ENCODE results near the gene QRICH2. TPM values are rescaled to one million over a fixed set of nuclear protein-coding genes. Genes with fewer than 3 reads are reported as not detected.
"Not testable (repeated sequence)": the region's sequence is repeated elsewhere in the genome, so short reads cannot be mapped to it uniquely, and the experiment has no call there.

Gene QRICH2
- total RNA-seq, 2 experiments from 2014 or later, result 7.2 to 9.4 TPM

DNA sequence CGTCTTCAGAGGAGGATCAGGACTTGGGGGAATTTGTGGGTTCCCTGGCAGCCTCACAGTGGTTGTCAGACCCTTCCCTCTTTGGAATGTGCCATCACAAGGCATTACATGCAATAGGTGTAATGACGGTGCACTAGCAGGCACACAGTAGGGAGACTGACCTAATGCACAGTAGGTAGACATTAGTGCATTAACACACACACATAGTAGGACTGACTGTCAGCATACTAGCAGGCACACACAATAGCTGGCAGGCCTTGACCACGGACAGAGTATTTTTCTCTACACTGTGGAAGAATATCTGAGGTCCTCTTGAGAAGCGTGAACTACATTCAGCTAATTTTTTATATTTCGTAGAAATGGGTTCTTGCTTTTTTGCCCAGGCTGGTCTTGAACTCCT lies 53.8 kb downstream of the QRICH2 start:
- H3K36me3 ChIP-seq (ENCODE audit: insufficient read depth, low read length), result no peaks in the 10 kb centered on the region
- POLR2A ChIA-PET, result interaction anchor here (0.5 to 1.1 kb wide), 5 partner anchors 9 to 1832 kb away, joined by 3 to 7 read pairs (median 4); no protein-coding TSS in a partner anchor
- no peak overlapping the region for H3K4me2 ChIP-seq (ENCODE audit: low read length)
- H2AFZ ChIP-seq (ENCODE audit: low read length), result no peak overlapping the region
- H3K9me3 ChIP-seq (ENCODE audit: low read length), result no peaks in the 10 kb centered on the region
- no peaks in the 10 kb centered on the region for H3K9me2 ChIP-seq (ENCODE audit: insufficient read depth, low read length)
- H4K20me1 ChIP-seq (ENCODE audit: insufficient read depth, low read length), result no peaks in the 10 kb centered on the region
- H3K4me3 ChIP-seq (ENCODE audit: low read depth, low read length, poor library complexity, severe bottlenecking), result no peak overlapping the region
- intact Hi-C loops (cut with micrococcal nuclease; ENCODE audit: unreplicated experiment), result no loop called here
- H3K4me1 ChIP-seq (ENCODE audit: insufficient read depth, low read length, poor library complexity, severe bottlenecking), result peaks cover 14% of the 10 kb centered on the region
- H3K27ac ChIP-seq (ENCODE audit: low read depth, low read length, poor library complexity, severe bottlenecking), result no peak overlapping the region
- TF ChIP-seq, protein P1, sequence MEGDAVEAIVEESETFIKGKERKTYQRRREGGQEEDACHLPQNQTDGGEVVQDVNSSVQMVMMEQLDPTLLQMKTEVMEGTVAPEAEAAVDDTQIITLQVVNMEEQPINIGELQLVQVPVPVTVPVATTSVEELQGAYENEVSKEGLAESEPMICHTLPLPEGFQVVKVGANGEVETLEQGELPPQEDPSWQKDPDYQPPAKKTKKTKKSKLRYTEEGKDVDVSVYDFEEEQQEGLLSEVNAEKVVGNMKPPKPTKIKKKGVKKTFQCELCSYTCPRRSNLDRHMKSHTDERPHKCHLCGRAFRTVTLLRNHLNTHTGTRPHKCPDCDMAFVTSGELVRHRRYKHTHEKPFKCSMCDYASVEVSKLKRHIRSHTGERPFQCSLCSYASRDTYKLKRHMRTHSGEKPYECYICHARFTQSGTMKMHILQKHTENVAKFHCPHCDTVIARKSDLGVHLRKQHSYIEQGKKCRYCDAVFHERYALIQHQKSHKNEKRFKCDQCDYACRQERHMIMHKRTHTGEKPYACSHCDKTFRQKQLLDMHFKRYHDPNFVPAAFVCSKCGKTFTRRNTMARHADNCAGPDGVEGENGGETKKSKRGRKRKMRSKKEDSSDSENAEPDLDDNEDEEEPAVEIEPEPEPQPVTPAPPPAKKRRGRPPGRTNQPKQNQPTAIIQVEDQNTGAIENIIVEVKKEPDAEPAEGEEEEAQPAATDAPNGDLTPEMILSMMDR (conservative IDR thresholded peaks at IDR 0.05; ENCODE audit: low read length), result no peak
- no peak for TF ChIP-seq EZH2phosphoT487 (IDR thresholded peaks at IDR 0.05; ENCODE audit: borderline replicate concordance, low read depth, low read length)
- DNase-seq (ENCODE audit: low spot score), result no peak
- no TSS peak for BruUV-seq (replicated peaks)
- CTCF ChIA-PET (ENCODE audit: unreplicated experiment), result no interaction called here
- H3K79me2 ChIP-seq (ENCODE audit: insufficient read depth, low read depth, low read length), result no peaks in the 10 kb centered on the region

GRCh38 chr17:76253841-76254240 lies 54.2 kb downstream of the QRICH2 start:
- Histone ChIP-seq H3K9me3 (ENCODE audit: low read length) (no peaks in the 10 kb centered on the region), H3K36me3 (ENCODE audit: insufficient read depth, low read length) (no peaks in the 10 kb centered on the region), H3K4me1 (ENCODE audit: insufficient read depth, low read length, poor library complexity, severe bottlenecking) (peaks cover 12% of the 10 kb centered on the region), H3K4me3 (ENCODE audit: low read depth, low read length, poor library complexity, severe bottlenecking) (no peak overlapping the region), H4K20me1 (ENCODE audit: insufficient read depth, low read length) (no peaks in the 10 kb centered on the region), H2AFZ (ENCODE audit: low read length) (no peak overlapping the region), H3K27ac (ENCODE audit: low read depth, low read length, poor library complexity, severe bottlenecking) (no peak overlapping the region), H3K4me2 (ENCODE audit: low read length) (no peak overlapping the region), H3K9me2 (ENCODE audit: insufficient read depth, low read length) (no peaks in the 10 kb centered on the region), H3K79me2 (ENCODE audit: insufficient read depth, low read depth, low read length) (no peaks in the 10 kb centered on the region)
- TF ChIP-seq, protein P1 (conservative IDR thresholded peaks at IDR 0.05; ENCODE audit: low read length), result no peak
- TF ChIP-seq EZH2phosphoT487 (IDR thresholded peaks at IDR 0.05; ENCODE audit: borderline replicate concordance, low read depth, low read length), result no peak
- CTCF ChIA-PET (ENCODE audit: unreplicated experiment), result no interaction called here
- BruUV-seq (replicated peaks), result no TSS peak
- DNase-seq (ENCODE audit: low spot score), result no peak
- POLR2A ChIA-PET, result interaction anchor here (0.5 to 9.4 kb wide), 3 partner anchors 9 to 16 kb away, joined by 4 to 71 read pairs (median 7); partner anchors contain the start of gene UBALD2
- intact Hi-C loops (cut with micrococcal nuclease; ENCODE audit: unreplicated experiment), result no loop called here

- H3K9me3 ChIP-seq (ENCODE audit: low read length); H3K27ac ChIP-seq (ENCODE audit: low read depth, low read length, poor library complexity, severe bottlenecking); H3K4me3 ChIP-seq (ENCODE audit: low read depth, low read length, poor library complexity, severe bottlenecking); DNase-seq (ENCODE audit: low spot score); BruUV-seq (replicated peaks); H3K9me2 ChIP-seq (ENCODE audit: insufficient read depth, low read length); intact Hi-C loops (cut with micrococcal nuclease; ENCODE audit: unreplicated experiment); H4K20me1 ChIP-seq (ENCODE audit: insufficient read depth, low read length); H3K36me3 ChIP-seq (ENCODE audit: insufficient read depth, low read length); H2AFZ ChIP-seq (ENCODE audit: low read length); H3K4me2 ChIP-seq (ENCODE audit: low read length); CTCF ChIA-PET (ENCODE audit: unreplicated experiment); H3K79me2 ChIP-seq (ENCODE audit: insufficient read depth, low read depth, low read length): not testable (repeated sequence)
- POLR2A ChIA-PET, result interaction anchor here (1.1 to 9.4 kb wide), 2 partner anchors 9 to 15 kb away, joined by 7 to 71 read pairs; partner anchors contain the start of gene UBALD2
- peaks cover 12% of the 10 kb centered on the region for H3K4me1 ChIP-seq (ENCODE audit: insufficient read depth, low read length, poor library complexity, severe bottlenecking)
These were observed 54.9 kb downstream of the QRICH2 start for GRCh38 chr17:76252967-76253766.
